Neural cell (in vitro differentiated cells): ENCODE data around the gene ESRRB.

ENCODE experiments used
- CTCF ChIP-seq: fragments of 450-650 bp; IDR thresholded peaks from 2 replicates; pipeline ENCODE4 v1.5.1; 2014; ENCODE audit warnings: antibody characterized with exemption, mild to moderate bottlenecking, moderate library complexity; ENCODE audit not compliant: poor library complexity, severe bottlenecking
- EP300 ChIP-seq: fragments of 450-650 bp; conservative IDR thresholded peaks from 2 replicates; pipeline ENCODE4 v1.6.1; 2014; ENCODE audit warnings: antibody characterized with exemption, mild to moderate bottlenecking, moderate library complexity; ENCODE audit not compliant: poor library complexity, severe bottlenecking
- MXI1 ChIP-seq: fragments of 450-650 bp; conservative IDR thresholded peaks from 2 replicates; pipeline ENCODE4 v1.6.1; 2014; ENCODE audit warnings: antibody characterized with exemption, mild to moderate bottlenecking; ENCODE audit not compliant: poor library complexity, severe bottlenecking
- POLR2AphosphoS5 ChIP-seq: IDR thresholded peaks from 2 replicates; pipeline ENCODE4 v1.6.1; 2012
- RAD21 ChIP-seq: fragments of 450-650 bp; conservative IDR thresholded peaks from 2 replicates; pipeline ENCODE4 v1.6.1; 2014; ENCODE audit warnings: antibody characterized with exemption, mild to moderate bottlenecking, moderate library complexity

- TF ChIP-seq POLR2AphosphoS5, result no peak
- no peak for TF ChIP-seq CTCF
- TF ChIP-seq MXI1, result no peak
- no peak for TF ChIP-seq RAD21
- TF ChIP-seq EP300, result no peak
Observed at GRCh38 chr14:76491172-76491930, 115.4 kb downstream of the ESRRB start.
